Psoas muscle (tissue), 8 donors: Measurements from ENCODE around the gene RNF138. TPM values are rescaled to one million over a fixed set of nuclear protein-coding genes. Genes with fewer than 3 reads are reported as not detected.

Source experiments
- ATAC-seq, 4 donors: fragments of 200-7000 bp; cut with Tn5 transposase; one replicate each; pipeline ENCODE4 v1.9.1; 2020; ENCODE audit warnings: moderate library complexity in 3 of 4, mild to moderate bottlenecking in 2 of 4
- DNase-seq, 2 donors: peaks; one replicate each; pipeline ENCODE4 v3.0.0-alpha.2; 2020
- H3K27ac ChIP-seq: fragments of 200-600 bp; one replicate; pipeline ENCODE4 v1.8.0; 2022
- H3K27me3 ChIP-seq, 3 donors: fragments of 200-600 bp in 1 of 3; one replicate each; pipeline versions ENCODE4 v1.6.1 to v1.8.0; 2013 to 2022; ENCODE audit warnings: low read length in 2 of 3, mild to moderate bottlenecking in 2 of 3, moderate library complexity in 1 of 3; ENCODE audit not compliant: insufficient read depth in 3 of 3
- H3K36me3 ChIP-seq, 2 donors: fragments of 200-600 bp in 1 of 2; one replicate each; pipeline versions ENCODE4 v1.6.1 to v1.8.0; 2013 to 2022; ENCODE audit warnings: low read depth in 1 of 2, mild to moderate bottlenecking in 1 of 2, moderate library complexity in 1 of 2; ENCODE audit not compliant: insufficient read depth in 1 of 2
- H3K4me1 ChIP-seq: fragments of 200-600 bp; one replicate; pipeline ENCODE4 v1.8.0; 2022
- H3K4me3 ChIP-seq: fragments of 200-600 bp; one replicate; pipeline ENCODE4 v1.8.0; 2022; ENCODE audit warnings: mild to moderate bottlenecking
- H3K9me3 ChIP-seq: fragments of 200-600 bp; one replicate; pipeline ENCODE4 v1.8.0; 2022
- CTCF ChIP-seq: fragments of 200-600 bp; IDR thresholded peaks from one replicate; pipeline ENCODE4 v1.8.0; 2022; ENCODE audit warnings: antibody characterized with exemption
- WGBS, 3 donors: extraction: QIAGEN DNeasy Blood & Tissue Kit; methylation state at CpG; one replicate each; pipeline versions ENCODE4 v1.1.6 to v1.1.7; 2013; 5-methylcytosine and 5-hydroxymethylcytosine counted together
- intact Hi-C, 2 donors: fragments of 100-400 bp; cut with DNase I; formaldehyde crosslinking; loops; one replicate each; pipeline versions ENCODE4 v1.11.0 to v1.14.2; 2022
- polyA plus RNA-seq, 3 donors: library from polyadenylated mRNA; stranded (reverse); fragments of 200-250 nt; gene quantifications; one replicate each; pipeline ENCODE4 v1.2.3, GENCODE V29; 2013
- total RNA-seq, 4 donors: library from RNA; stranded (reverse); fragmentation: NEBNext Ultra II Directional in 2 of 4; extraction: Animal tissue kit (Norgen Biotek cat#: 25700) in 2 of 4; gene quantifications; one replicate each; pipeline versions ENCODE4 v1.2.1 to v1.2.4, GENCODE V29; 2021 to 2023
- donor health status: healthy with polysubstance abuse.
- donor health status: DM: no; HTN: no; CAD: no; lungs with moderate emphysema.
- donor health status: Bipolar disorder and iron deficiency.
- donor health status: healthy.
- donor health status: DM: yes; HTN: yes; CAD: no.
- donor health status: DM: no; HTN: no; CAD: no.
- donor health status: DM: no; HTN: no; CAD: no.
- donor health status: DM: yes; HTN: yes; CAD: no.

Gene RNF138
- total and polyA plus RNA-seq, 7 donors: 3.6 to 10.1 (median 7.2) TPM

GRCh38 chr18:32096946-32097345 lies 5.3 kb downstream of the RNF138 start:
- ATAC-seq (no peak), DNase-seq (no peak)
- H3K27ac ChIP-seq: no peak overlapping the region
- intact Hi-C loops: loop anchor here (10.0 kb wide), 2 partner anchors 152 to 378 kb away; partner anchors contain the start of genes GAREM1 (in 1 of the 2) and TRAPPC8 (in 1 of the 2)
- 91 to 99% (median 93%) methylated on average over 2 of the region's 2 CpGs for WGBS, 3 donors
- no peak for TF ChIP-seq CTCF
- no peaks in the 10 kb centered on the region for H3K36me3 ChIP-seq
- no peaks in the 10 kb centered on the region for H3K27me3 ChIP-seq
- H3K4me1 ChIP-seq: peaks cover 42% of the 10 kb centered on the region
- H3K4me3 ChIP-seq: no peak overlapping the region
- H3K9me3 ChIP-seq: no peaks in the 10 kb centered on the region

- H3K27ac ChIP-seq: no peak overlapping the region
- DNase-seq: no peak
- intact Hi-C loops: no loop called here
- no peaks in the 10 kb centered on the region for H3K27me3 ChIP-seq
- no peak for TF ChIP-seq CTCF
- 86 to 92% (median 88%) methylated on average over 2 of the region's 2 CpGs for WGBS, 3 donors
- H3K9me3 ChIP-seq: no peaks in the 10 kb centered on the region
- H3K4me3 ChIP-seq: no peak overlapping the region
- no peaks in the 10 kb centered on the region for H3K36me3 ChIP-seq
- H3K4me1 ChIP-seq: peaks cover 6% of the 10 kb centered on the region
- ATAC-seq: no peak
Observed at GRCh38 chr18:32104516-32104915, 12.8 kb downstream of the RNF138 start.

GRCh38 chr18:32110005-32110404 lies 18.3 kb downstream of the RNF138 start:
- DNase-seq (no peak), ATAC-seq (no peak)
- H3K36me3 ChIP-seq: peaks cover 0 to 31% of the 10 kb centered on the region in 2 donors
- 95 to 98% (median 96%) methylated on average over 3 of the region's 3 CpGs for WGBS, 3 donors
- no peaks in the 10 kb centered on the region for H3K27me3 ChIP-seq
- intact Hi-C loops: loop anchor here in 1 of 2 donors (10.0 kb wide), 1 partner anchor 255 kb away; no protein-coding TSS in a partner anchor
- no peaks in the 10 kb centered on the region for H3K4me1 ChIP-seq
- H3K4me3 ChIP-seq: no peak overlapping the region
- no peaks in the 10 kb centered on the region for H3K9me3 ChIP-seq
- no peak for TF ChIP-seq CTCF
- no peak overlapping the region for H3K27ac ChIP-seq

- 75 to 81% (median 77%) methylated on average over 3 of the region's 3 CpGs for WGBS, 3 donors
- no peak for ATAC-seq
Observed at GRCh38 chr18:32111706-32112105, 20.0 kb downstream of the RNF138 start.

More at GRCh38 chr18:32111706-32112105, 20.0 kb downstream of the RNF138 start:
- Histone ChIP-seq H3K4me1 (no peaks in the 10 kb centered on the region), H3K27me3 (no peaks in the 10 kb centered on the region), H3K27ac (no peak overlapping the region), H3K4me3 (no peak overlapping the region), H3K36me3 (peaks cover 0 to 43% of the 10 kb centered on the region in 2 donors), H3K9me3 (no peaks in the 10 kb centered on the region)
- no peak for TF ChIP-seq CTCF
- DNase-seq: no peak
- intact Hi-C loops: loop anchor here in 1 of 2 donors (10.0 kb wide), 1 partner anchor 257 kb away; no protein-coding TSS in a partner anchor
